ENCODE data around the gene PTPRCAP. TPM values are rescaled to one million over a fixed set of nuclear protein-coding genes. Genes with fewer than 3 reads are reported as not detected.

PTPRCAP gene
- total RNA-seq, 4 donors from 2014 or later, result 3.5 to 6.4 (median 4.2) TPM

DNA sequence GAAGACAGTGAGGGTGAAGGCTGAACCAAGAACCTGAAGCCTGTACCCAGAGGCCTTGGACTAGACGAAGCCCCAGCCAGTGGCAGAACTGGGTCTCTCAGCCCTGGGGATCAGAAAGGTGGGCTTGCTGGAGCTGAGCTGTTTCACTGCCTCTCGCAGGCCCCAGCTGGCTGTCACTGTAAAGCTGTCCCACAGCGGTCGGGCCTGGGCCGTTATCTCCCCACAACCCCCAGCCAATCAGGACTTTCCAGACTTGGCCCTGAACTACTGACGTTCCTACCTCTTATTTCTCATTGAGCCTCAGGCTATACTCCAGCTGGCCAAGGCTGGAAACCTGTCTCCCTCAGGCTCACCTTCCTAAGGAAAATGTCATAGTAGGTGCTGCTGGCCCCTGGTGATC lies 39.9 kb downstream of the PTPRCAP start:
- Histone ChIP-seq H3K27ac (no peak overlapping the region), H3K4me3 (no peak overlapping the region), H3K27me3 (no peaks in the 10 kb centered on the region), H3K36me3 (peaks cover 0 to 72% of the 10 kb centered on the region in 2 donors), H3K4me1 (peaks cover 0 to 73% (median 20%) of the 10 kb centered on the region in 3 donors), H3K9me3 (no peaks in the 10 kb centered on the region)
- 75% methylated on average over 4 of the region's 6 CpGs; no CpG with 5 or more reads in 1 of the 2 donors for WGBS, 2 donors (ENCODE audit: low coverage in 1 of 2)
- ATAC-seq, result no peak
- TF ChIP-seq POLR2AphosphoS5 (IDR thresholded peaks at IDR 0.05), result no peak
- TF ChIP-seq EP300 (IDR thresholded peaks at IDR 0.05), result no peak
- TF ChIP-seq, protein P1, sequence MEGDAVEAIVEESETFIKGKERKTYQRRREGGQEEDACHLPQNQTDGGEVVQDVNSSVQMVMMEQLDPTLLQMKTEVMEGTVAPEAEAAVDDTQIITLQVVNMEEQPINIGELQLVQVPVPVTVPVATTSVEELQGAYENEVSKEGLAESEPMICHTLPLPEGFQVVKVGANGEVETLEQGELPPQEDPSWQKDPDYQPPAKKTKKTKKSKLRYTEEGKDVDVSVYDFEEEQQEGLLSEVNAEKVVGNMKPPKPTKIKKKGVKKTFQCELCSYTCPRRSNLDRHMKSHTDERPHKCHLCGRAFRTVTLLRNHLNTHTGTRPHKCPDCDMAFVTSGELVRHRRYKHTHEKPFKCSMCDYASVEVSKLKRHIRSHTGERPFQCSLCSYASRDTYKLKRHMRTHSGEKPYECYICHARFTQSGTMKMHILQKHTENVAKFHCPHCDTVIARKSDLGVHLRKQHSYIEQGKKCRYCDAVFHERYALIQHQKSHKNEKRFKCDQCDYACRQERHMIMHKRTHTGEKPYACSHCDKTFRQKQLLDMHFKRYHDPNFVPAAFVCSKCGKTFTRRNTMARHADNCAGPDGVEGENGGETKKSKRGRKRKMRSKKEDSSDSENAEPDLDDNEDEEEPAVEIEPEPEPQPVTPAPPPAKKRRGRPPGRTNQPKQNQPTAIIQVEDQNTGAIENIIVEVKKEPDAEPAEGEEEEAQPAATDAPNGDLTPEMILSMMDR (IDR thresholded peaks at IDR 0.05), result no peak
- TF ChIP-seq POLR2A (IDR thresholded peaks at IDR 0.05), result no peak

DNA sequence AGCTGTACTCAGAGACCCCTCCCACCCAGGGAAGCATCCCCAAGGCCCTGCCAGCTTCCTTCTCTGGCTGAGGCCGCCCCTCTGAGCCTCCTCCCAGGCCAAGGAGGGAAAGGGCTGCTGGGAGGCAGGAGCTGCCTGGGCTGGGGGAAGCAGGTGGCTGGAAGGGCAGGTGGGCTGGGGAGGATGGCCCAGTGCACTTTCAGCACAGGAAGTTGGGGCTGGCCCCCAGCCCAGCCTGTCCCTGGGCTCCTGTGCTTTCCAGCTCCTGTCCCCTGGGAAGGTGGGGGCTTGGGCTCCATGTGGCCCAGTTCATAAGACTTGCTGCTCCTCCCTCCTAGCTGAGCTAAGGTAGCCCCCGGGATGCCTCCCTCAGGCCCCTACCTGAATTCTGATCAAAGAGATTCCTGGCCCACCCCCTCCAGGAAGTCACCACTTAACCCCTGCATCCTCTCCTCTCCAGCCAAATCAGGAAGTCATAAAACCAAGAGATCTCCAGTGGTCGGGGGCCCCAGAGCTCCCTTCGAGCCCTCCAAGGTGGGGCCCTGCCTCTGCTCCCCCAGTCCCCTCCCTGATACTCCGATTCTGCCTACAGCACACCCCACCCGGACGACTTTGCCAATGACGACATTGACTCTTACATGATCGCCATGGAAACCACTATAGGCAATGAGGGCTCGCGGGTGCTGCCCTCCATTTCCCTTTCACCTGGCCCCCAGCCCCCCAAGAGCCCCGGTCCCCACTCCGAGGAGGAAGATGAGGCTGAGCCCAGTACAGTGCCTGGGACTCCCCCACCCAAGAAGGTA lies 40.7 kb downstream of the PTPRCAP start:
- peak overlapping the region in 1 of 4 donors; percentile 10 for H3K27ac ChIP-seq
- peaks cover 0 to 72% of the 10 kb centered on the region in 2 donors for H3K36me3 ChIP-seq
- no peak for ATAC-seq
- H3K27me3 ChIP-seq, result no peaks in the 10 kb centered on the region
- H3K9me3 ChIP-seq, result no peaks in the 10 kb centered on the region
- H3K4me3 ChIP-seq, result no peak overlapping the region
- H3K4me1 ChIP-seq, result peaks cover 0 to 71% (median 24%) of the 10 kb centered on the region in 3 donors
- TF ChIP-seq EP300 (IDR thresholded peaks at IDR 0.05), result no peak
- TF ChIP-seq, protein P1 (IDR thresholded peaks at IDR 0.05), result no peak
- no peak for TF ChIP-seq POLR2A (IDR thresholded peaks at IDR 0.05)
- TF ChIP-seq POLR2AphosphoS5 (IDR thresholded peaks at IDR 0.05), result no peak
- WGBS, 2 donors (ENCODE audit: low coverage in 1 of 2), result 40 to 52% methylated on average over 1 to 7 of the region's 13 CpGs

DNA sequence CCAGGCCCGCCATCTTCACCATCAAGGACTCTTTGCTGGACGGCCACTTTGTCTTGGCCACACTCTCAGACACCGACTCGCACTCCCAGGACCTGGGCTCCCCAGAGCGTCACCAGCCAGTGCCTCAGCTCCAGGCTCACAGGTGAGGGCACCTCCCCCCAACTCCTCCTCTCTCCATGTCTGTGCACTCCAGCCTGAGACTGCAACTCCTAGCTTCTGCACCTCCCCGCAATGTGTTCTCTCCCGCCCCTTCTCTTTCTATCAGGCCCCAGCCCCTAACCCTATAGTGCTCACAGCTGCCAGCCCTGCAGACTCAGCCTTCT lies 41.3 kb downstream of the PTPRCAP start:
- TF ChIP-seq, protein P1 (IDR thresholded peaks at IDR 0.05), result no peak
- TF ChIP-seq EP300 (IDR thresholded peaks at IDR 0.05) (no peak), POLR2A (IDR thresholded peaks at IDR 0.05) (no peak), POLR2AphosphoS5 (IDR thresholded peaks at IDR 0.05) (no peak)
- H3K4me1 ChIP-seq, result peaks cover 0 to 74% (median 24%) of the 10 kb centered on the region in 3 donors
- H3K27ac ChIP-seq, result no peak overlapping the region
- no peaks in the 10 kb centered on the region for H3K9me3 ChIP-seq
- 90% methylated on average over 4 of the region's 7 CpGs; no CpG with 5 or more reads in 1 of the 2 donors for WGBS, 2 donors (ENCODE audit: low coverage in 1 of 2)
- no peaks in the 10 kb centered on the region for H3K27me3 ChIP-seq
- no peak for ATAC-seq
- peaks cover 0 to 72% of the 10 kb centered on the region in 2 donors for H3K36me3 ChIP-seq
- no peak overlapping the region for H3K4me3 ChIP-seq

DNA sequence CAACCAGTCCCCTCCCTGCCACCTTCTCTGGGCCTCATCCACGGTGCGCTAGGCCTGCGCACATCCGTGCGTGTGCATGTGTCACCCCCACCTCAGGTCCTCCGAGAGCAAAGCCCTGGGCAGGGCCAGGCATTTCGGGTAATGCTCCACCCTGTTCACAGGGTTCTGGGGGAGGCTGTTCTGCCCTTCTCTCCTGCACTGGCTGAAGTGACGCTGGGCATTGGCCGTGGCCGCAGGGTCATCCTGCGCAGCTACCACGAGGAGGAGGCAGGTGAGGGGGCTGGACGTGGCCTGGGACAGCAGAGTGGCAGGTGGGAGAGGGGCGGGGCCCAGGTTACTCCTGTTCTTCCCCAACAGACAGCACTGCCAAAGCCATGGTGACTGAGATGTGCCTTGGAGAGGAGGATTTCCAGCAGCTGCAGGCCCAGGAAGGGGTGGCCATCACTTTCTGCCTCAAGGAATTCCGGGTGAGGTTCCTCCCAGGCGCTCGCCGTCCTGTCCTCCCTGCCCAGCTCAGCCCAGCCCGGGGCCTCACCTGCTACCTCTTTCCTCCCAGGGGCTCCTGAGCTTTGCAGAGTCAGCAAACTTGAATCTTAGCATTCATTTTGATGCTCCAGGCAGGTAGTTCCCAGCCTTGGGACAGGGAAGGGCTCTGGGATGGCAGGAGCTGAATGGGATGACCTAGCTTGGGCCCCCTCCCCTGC lies 41.8 kb downstream of the PTPRCAP start:
- peaks cover 0 to 72% of the 10 kb centered on the region in 2 donors for H3K36me3 ChIP-seq
- peaks cover 0 to 74% (median 21%) of the 10 kb centered on the region in 3 donors for H3K4me1 ChIP-seq
- no peak overlapping the region for H3K27ac ChIP-seq
- TF ChIP-seq POLR2AphosphoS5 (IDR thresholded peaks at IDR 0.05), result no peak
- no peak for TF ChIP-seq EP300 (IDR thresholded peaks at IDR 0.05)
- TF ChIP-seq, protein P1 (IDR thresholded peaks at IDR 0.05), result no peak
- no peak for TF ChIP-seq POLR2A (IDR thresholded peaks at IDR 0.05)
- 91% methylated on average over 6 of the region's 19 CpGs; no CpG with 5 or more reads in 1 of the 2 donors for WGBS, 2 donors (ENCODE audit: low coverage in 1 of 2)
- H3K4me3 ChIP-seq, result no peak overlapping the region
- H3K27me3 ChIP-seq, result no peaks in the 10 kb centered on the region
- no peaks in the 10 kb centered on the region for H3K9me3 ChIP-seq
- no peak for ATAC-seq
